IMR-90 (cell line): ENCODE results near the gene POMT2. TPM values are rescaled to one million over a fixed set of nuclear protein-coding genes. Genes with fewer than 3 reads are reported as not detected.

Experiments
- ATAC-seq: fragments of 200-7000 bp; cut with Tn5 transposase; 2 replicates; pipeline ENCODE4 v1.9.1; 2020; ENCODE audit warnings: low read depth, mild to moderate bottlenecking, moderate library complexity
- BruUV-seq: library from RNA; stranded (reverse); fragments of 400-500 nt; replicated peaks from 2 replicates; lab custom pipeline; 2021; lab: Mats Ljungman, UMichigan
- CTCF ChIA-PET: fragments of 300-600 bp; formaldehyde crosslinking; extraction: SDS; loops from one replicate; lab custom pipeline; 2021; ENCODE audit warnings: antibody characterized with exemption; lab: Yijun Ruan, JAX
- POLR2A ChIA-PET: fragments of 300-600 bp; sonication (Branson Sonifier 250); formaldehyde crosslinking; loops from one replicate; lab custom pipeline; 2022; ENCODE audit warnings: antibody characterized with exemption; ENCODE audit not compliant: unreplicated experiment; lab: Charles Lee
- DNase-seq: peaks from one replicate; pipeline ENCODE4 v3.0.0; 2013
- H2AFZ ChIP-seq: replicated peaks from 2 replicates; pipeline ENCODE3; 2013; ENCODE audit warnings: low read length, mild to moderate bottlenecking; ENCODE audit not compliant: poor library complexity
- H2AK5ac ChIP-seq: 2 replicates; pipeline ENCODE4 v1.6.1; 2013; ENCODE audit warnings: low read depth, low read length, inconsistent platforms
- H2AK9ac ChIP-seq: replicated peaks from 2 replicates; pipeline ENCODE3; 2013; ENCODE audit warnings: mild to moderate bottlenecking, low read depth, low read length, moderate library complexity; ENCODE audit not compliant: poor library complexity
- H2BK120ac ChIP-seq: 2 replicates; pipeline ENCODE4 v1.6.1; 2013; ENCODE audit warnings: low read depth, low read length, inconsistent platforms
- H2BK15ac ChIP-seq: 3 replicates; pipeline ENCODE4 v1.6.1; 2013; ENCODE audit warnings: low read depth, low read length, inconsistent platforms
- H2BK20ac ChIP-seq: 2 replicates; pipeline ENCODE4 v1.6.1; 2013; ENCODE audit warnings: low read depth, mild to moderate bottlenecking, inconsistent platforms, low read length, moderate library complexity
- H2BK5ac ChIP-seq: 2 replicates; pipeline ENCODE4 v1.6.1; 2013; ENCODE audit warnings: mild to moderate bottlenecking, low read depth, low read length, inconsistent platforms; ENCODE audit not compliant: poor library complexity, severe bottlenecking
- H3K14ac ChIP-seq: replicated peaks from 2 replicates; pipeline ENCODE4 v1.6.1; 2013; ENCODE audit warnings: low read depth, low read length, inconsistent platforms
- H3K18ac ChIP-seq: 2 replicates; pipeline ENCODE4 v1.6.1; 2013; ENCODE audit warnings: low read depth, low read length, control low read depth
- H3K23ac ChIP-seq: 2 replicates; pipeline ENCODE4 v1.6.1; 2013; ENCODE audit warnings: low read depth, low read length, inconsistent platforms
- H3K27ac ChIP-seq: 2 replicates; pipeline ENCODE4 v1.5.1; 2013; ENCODE audit warnings: mild to moderate bottlenecking, control low read depth, low read length; ENCODE audit not compliant: insufficient read depth
- H3K27me3 ChIP-seq: 2 replicates; pipeline ENCODE4 v1.6.1; 2013; ENCODE audit warnings: low read length; ENCODE audit not compliant: control insufficient read depth, insufficient read depth
- H3K36me3 ChIP-seq: 2 replicates; pipeline ENCODE4 v1.6.1; 2013; ENCODE audit warnings: low read length, mixed read lengths; ENCODE audit not compliant: control insufficient read depth, insufficient read depth
- H3K4ac ChIP-seq: 2 replicates; pipeline ENCODE4 v1.6.1; 2013; ENCODE audit warnings: low read depth, low read length, inconsistent platforms
- H3K4me1 ChIP-seq: 2 replicates; pipeline ENCODE4 v1.6.1; 2013; ENCODE audit warnings: low read length, mixed read lengths; ENCODE audit not compliant: control insufficient read depth, insufficient read depth
- H3K4me2 ChIP-seq: 2 replicates; pipeline ENCODE4 v1.6.1; 2013; ENCODE audit warnings: low read depth, mild to moderate bottlenecking, control low read depth, low read length, moderate library complexity
- H3K4me3 ChIP-seq: 2 replicates; pipeline ENCODE4 v1.5.1; 2013; ENCODE audit warnings: low read depth, mild to moderate bottlenecking, control low read depth, low read length, moderate library complexity; ENCODE audit not compliant: insufficient read depth
- H3K56ac ChIP-seq: 2 replicates; pipeline ENCODE4 v1.6.1; 2013; ENCODE audit warnings: low read length, inconsistent platforms; ENCODE audit not compliant: insufficient read depth; ENCODE audit errors: extremely low read depth
- H3K79me1 ChIP-seq, 2 experiments: 2 replicates each; pipeline ENCODE4 v1.6.1; 2013; ENCODE audit warnings: low read length in 2 of 2, inconsistent platforms in 1 of 2, low read depth in 1 of 2
- H3K9ac ChIP-seq: 2 replicates; pipeline ENCODE4 v1.6.1; 2013; ENCODE audit warnings: low read depth, low read length, control low read depth
- H3K9me1 ChIP-seq: 2 replicates; pipeline ENCODE4 v1.6.1; 2013; ENCODE audit warnings: low read length, inconsistent platforms; ENCODE audit not compliant: insufficient read depth
- H3K9me3 ChIP-seq: 2 replicates; pipeline ENCODE4 v1.6.1; 2013; ENCODE audit warnings: low read length; ENCODE audit not compliant: control insufficient read depth, insufficient read depth
- H4K20me1 ChIP-seq: 2 replicates; pipeline ENCODE4 v1.6.1; 2013; ENCODE audit warnings: low read length, inconsistent platforms; ENCODE audit not compliant: insufficient read depth
- H4K5ac ChIP-seq: 2 replicates; pipeline ENCODE4 v1.6.1; 2013; ENCODE audit warnings: mild to moderate bottlenecking, low read depth, low read length, control low read depth
- H4K8ac ChIP-seq, 2 experiments: 2 replicates each; pipeline ENCODE4 v1.6.1; 2013; ENCODE audit warnings: low read depth in 2 of 2, low read length in 2 of 2, control low read depth in 1 of 2, inconsistent platforms in 1 of 2
- H4K91ac ChIP-seq: 2 replicates; pipeline ENCODE4 v1.6.1; 2013; ENCODE audit warnings: low read depth, low read length, inconsistent platforms; ENCODE audit not compliant: insufficient read depth
- BHLHE40 ChIP-seq: fragments of 150-350 bp; IDR thresholded peaks from 2 replicates; pipeline ENCODE4 v1.6.1; 2016; ENCODE audit warnings: mild to moderate bottlenecking, low read depth, low read length
- CHD1 ChIP-seq: IDR thresholded peaks from 2 replicates; pipeline ENCODE4 v1.6.1; 2012; ENCODE audit warnings: low read depth, low read length, improper control_type of control experiment
- CTCF ChIP-seq: conservative IDR thresholded peaks from 2 replicates; pipeline ENCODE4 v1.5.1; 2012; ENCODE audit warnings: mild to moderate bottlenecking, low read depth, low read length, improper control_type of control experiment
- ELK1 ChIP-seq: fragments of 150-350 bp; IDR thresholded peaks from 2 replicates; pipeline ENCODE4 v1.6.1; 2016; ENCODE audit warnings: low read depth, mild to moderate bottlenecking, low read length, moderate library complexity, borderline replicate concordance
- FOS ChIP-seq: fragments of 150-350 bp; IDR thresholded peaks from 2 replicates; pipeline ENCODE4 v1.6.1; 2016; ENCODE audit warnings: low read depth, low read length
- MAFK ChIP-seq: IDR thresholded peaks from 2 replicates; pipeline ENCODE4 v1.6.1; 2012; ENCODE audit warnings: low read depth, low read length, improper control_type of control experiment
- MXI1 ChIP-seq: IDR thresholded peaks from 2 replicates; pipeline ENCODE4 v1.6.1; 2012; ENCODE audit warnings: low read depth, mild to moderate bottlenecking, low read length, moderate library complexity, borderline replicate concordance
- POLR2A ChIP-seq: IDR thresholded peaks from 2 replicates; pipeline ENCODE4 v1.6.1; 2012; ENCODE audit warnings: mild to moderate bottlenecking, low read depth, low read length
- RAD21 ChIP-seq: IDR thresholded peaks from 2 replicates; pipeline ENCODE4 v1.6.1; 2012; ENCODE audit warnings: low read length, improper control_type of control experiment
- RCOR1 ChIP-seq: IDR thresholded peaks from 2 replicates; pipeline ENCODE4 v1.6.1; 2012; ENCODE audit warnings: mild to moderate bottlenecking, low read length, improper control_type of control experiment; ENCODE audit not compliant: insufficient replicate concordance
- RFX5 ChIP-seq: IDR thresholded peaks from 2 replicates; pipeline ENCODE4 v1.8.0; 2012; ENCODE audit warnings: low read depth, mild to moderate bottlenecking, low read length, moderate library complexity
- SMC3 ChIP-seq: fragments of 150-350 bp; IDR thresholded peaks from 2 replicates; pipeline ENCODE4 v1.6.1; 2016; ENCODE audit warnings: low read depth, mild to moderate bottlenecking, antibody characterized with exemption, low read length, moderate library complexity
- USF2 ChIP-seq: fragments of 150-350 bp; IDR thresholded peaks from 2 replicates; pipeline ENCODE4 v1.6.1; 2017; ENCODE audit warnings: mild to moderate bottlenecking, antibody characterized with exemption, low read length, low read depth
- WGBS, 2 experiments: methylation state at CpG; one replicate each; pipeline versions ENCODE4 v1.1.5 to v1.1.7; 2013; ENCODE audit warnings: missing lambda C conversion rate in 2 of 2; ENCODE audit not compliant: insufficient read length in 1 of 2; ENCODE audit errors: extremely low coverage in 2 of 2; 5-methylcytosine and 5-hydroxymethylcytosine counted together
- dilution Hi-C: fragments of 300-500 bp; cut with HindIII; formaldehyde crosslinking; loops from one replicate; pipeline ENCODE4 v1.14.3; 2018; ENCODE audit warnings: low sequenced_read_pairs; ENCODE audit not compliant: unreplicated experiment
- in situ Hi-C: fragments of 300-500 bp; cut with MboI; formaldehyde crosslinking; loops from 3 replicates; pipeline ENCODE4 v1.14.3; 2019; ENCODE audit warnings: low sequenced_read_pairs, inconsistent platforms, mixed read lengths
- intact Hi-C: fragments of 100-400 bp; cut with micrococcal nuclease; formaldehyde crosslinking; loops from 2 replicates; pipeline ENCODE4 v1.10.0; 2022
- polyA plus RNA-seq, 3 experiments: library from polyadenylated mRNA; depleted of rRNA; stranded (reverse); fragments of >200 nt; gene quantifications; 2 replicates each; pipeline ENCODE4 v1.2.3, GENCODE V29; 2012; ENCODE audit warnings: low replicate concordance in 1 of 3
- total RNA-seq: library from RNA; depleted of rRNA; stranded (reverse); fragments of >200 nt; gene quantifications from 2 replicates; pipeline ENCODE4 v1.2.3, GENCODE V29; 2012

The POMT2 gene
- total and polyA plus RNA-seq, 2 of the 4 experiments (the other 2 are of a cell fraction): 6.5 to 13.0 TPM

GRCh38 chr14:77319422-77319821 lies 1.3 kb downstream of the POMT2 start:
- Histone ChIP-seq H3K4me1 (peaks cover 8% of the 10 kb centered on the region), H3K36me3 (no peaks in the 10 kb centered on the region), H3K14ac (no peak overlapping the region), H2BK120ac (no peak overlapping the region), H3K18ac (no peak overlapping the region), H4K20me1 (peaks cover 9% of the 10 kb centered on the region), H3K79me1 (peaks cover 25 to 59% of the 10 kb centered on the region in 2 experiments), H3K9ac (no peak overlapping the region), H3K23ac (no peak overlapping the region), H3K27me3 (no peaks in the 10 kb centered on the region), H4K5ac (no peak overlapping the region), H3K4ac (no peak overlapping the region), H3K27ac (no peak overlapping the region), H3K4me2 (no peak overlapping the region), H2AK5ac (no peak overlapping the region), H2AFZ (no peak overlapping the region), H4K8ac (peak overlapping the region in 1 of 2 experiments; percentile 2; a peak in 1 of 4 replicates), H3K9me3 (no peaks in the 10 kb centered on the region), H2AK9ac (no peak overlapping the region), H2BK5ac (no peak overlapping the region), H2BK15ac (no peak overlapping the region), H4K91ac (no peak overlapping the region), H2BK20ac (no peak overlapping the region), H3K56ac (no peak overlapping the region), H3K9me1 (peaks cover 16% of the 10 kb centered on the region; the same call in 1 of the 2 replicates), H3K4me3 (no peak overlapping the region)
- POLR2A ChIA-PET: no interaction called here
- CTCF ChIA-PET: interaction anchor here (0.6 kb wide), 1 partner anchor 18 kb away, joined by 9 read pairs; no protein-coding TSS in a partner anchor
- in situ Hi-C loops: loop anchor here (5.0 to 25.0 kb wide), 2 partner anchors 167 to 432 kb away; no protein-coding TSS in a partner anchor
- 43% methylated on average over 1 of the region's 5 CpGs; no CpG with 5 or more reads in 1 of the 2 experiments for WGBS, 2 experiments
- ATAC-seq: no peak
- dilution Hi-C loops: no loop called here
- BruUV-seq: no TSS peak
- intact Hi-C loops: no loop called here
- TF ChIP-seq ELK1 (no peak), FOS (no peak), MAFK (no peak), RAD21 (no peak), BHLHE40 (no peak), RFX5 (no peak), SMC3 (no peak), POLR2A (no peak), CTCF (no peak), RCOR1 (no peak), USF2 (no peak), CHD1 (no peak), MXI1 (no peak)
- DNase-seq: no peak
